ENCODE results near the gene CREB3L2.
A peak's percentile ranks its signal among the peaks of the same experiment; 100 is the strongest.
"Not testable (repeated sequence)": the region's sequence is repeated elsewhere in the genome, so short reads cannot be mapped to it uniquely, and the experiment has no call there.

CREB3L2 gene

GRCh38 chr7:138001529-138002095, at the start of gene CREB3L2:
Gene CREB3L2, minus strand, starts transcription at chr7:138002086. Its CDS starts 381 bp downstream, at chr7:138001705.
- Histone ChIP-seq H3K4me3 (ENCODE audit: low read depth, low read length) (peak within 1 kb of the TSS; percentile 95), H3K9ac (ENCODE audit: low read depth, low read length) (peak within 1 kb of the TSS; percentile 79), H3K36me3 (ENCODE audit: control insufficient read depth, insufficient read depth, low read length) (no peaks in the 10 kb centered on the region), H3K27me3 (ENCODE audit: control insufficient read depth, insufficient read depth, low read length) (no peaks in the 10 kb centered on the region), H3K9me3 (ENCODE audit: control insufficient read depth, insufficient read depth, low read length) (no peaks in the 10 kb centered on the region), H3K4me1 (ENCODE audit: control insufficient read depth, insufficient read depth, low read length) (peaks cover 16% of the 10 kb centered on the region)

DNA sequence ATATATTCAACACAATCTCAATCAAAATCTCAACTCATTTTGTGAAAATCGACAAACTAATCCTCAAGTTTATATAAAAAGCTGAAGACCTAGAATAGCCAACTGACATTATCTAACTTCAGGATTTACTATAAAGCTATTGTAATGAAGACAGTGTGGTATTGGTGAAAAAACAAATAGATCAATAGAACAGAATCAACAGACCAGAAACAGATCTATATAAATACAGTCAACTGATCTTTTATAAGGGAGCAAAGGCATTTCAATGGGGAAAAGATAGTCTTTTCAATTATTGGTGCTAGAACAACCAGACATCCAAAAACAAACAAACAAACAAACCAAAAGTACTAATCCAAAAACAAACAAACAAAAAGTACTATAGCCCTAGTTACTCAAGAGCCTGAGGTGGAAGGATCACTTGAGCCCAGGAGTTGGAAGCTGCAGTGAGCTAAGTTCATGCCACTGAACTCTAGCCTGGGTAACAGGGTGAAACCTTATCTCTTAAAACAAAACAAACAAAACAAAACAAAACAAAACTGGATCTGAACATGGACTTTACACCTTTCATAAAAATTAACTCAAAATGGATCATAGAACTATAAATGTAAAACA, 47.7 kb upstream of the CREB3L2 start:
- Histone ChIP-seq H3K9ac (ENCODE audit: low read depth, low read length) (no peak overlapping the region), H3K27me3 (ENCODE audit: control insufficient read depth, insufficient read depth, low read length) (no peaks in the 10 kb centered on the region), H3K9me3 (ENCODE audit: control insufficient read depth, insufficient read depth, low read length) (no peaks in the 10 kb centered on the region), H3K36me3 (ENCODE audit: control insufficient read depth, insufficient read depth, low read length) (no peaks in the 10 kb centered on the region), H3K4me1 (ENCODE audit: control insufficient read depth, insufficient read depth, low read length) (no peaks in the 10 kb centered on the region), H3K4me3 (ENCODE audit: low read depth, low read length) (no peak overlapping the region)

- Histone ChIP-seq H3K36me3 (ENCODE audit: control insufficient read depth, insufficient read depth, low read length) (no peaks in the 10 kb centered on the region), H3K9me3 (ENCODE audit: control insufficient read depth, insufficient read depth, low read length) (no peaks in the 10 kb centered on the region), H3K9ac (ENCODE audit: low read depth, low read length) (no peak overlapping the region), H3K4me1 (ENCODE audit: control insufficient read depth, insufficient read depth, low read length) (no peaks in the 10 kb centered on the region), H3K27me3 (ENCODE audit: control insufficient read depth, insufficient read depth, low read length) (no peaks in the 10 kb centered on the region), H3K4me3 (ENCODE audit: low read depth, low read length) (no peak overlapping the region)
These were observed 46.0 kb upstream of the CREB3L2 start for GRCh38 chr7:138047907-138048306.

GRCh38 chr7:138044897-138045296, 43.0 kb upstream of the CREB3L2 start:
- Histone ChIP-seq H3K4me1 (ENCODE audit: control insufficient read depth, insufficient read depth, low read length) (no peaks in the 10 kb centered on the region), H3K36me3 (ENCODE audit: control insufficient read depth, insufficient read depth, low read length) (no peaks in the 10 kb centered on the region), H3K9me3 (ENCODE audit: control insufficient read depth, insufficient read depth, low read length) (no peaks in the 10 kb centered on the region), H3K9ac (ENCODE audit: low read depth, low read length) (no peak overlapping the region), H3K27me3 (ENCODE audit: control insufficient read depth, insufficient read depth, low read length) (no peaks in the 10 kb centered on the region), H3K4me3 (ENCODE audit: low read depth, low read length) (no peak overlapping the region)

GRCh38 chr7:138040063-138040462, 38.2 kb upstream of the CREB3L2 start:
- not testable (repeated sequence) for H3K36me3 ChIP-seq (ENCODE audit: control insufficient read depth, insufficient read depth, low read length); H3K4me3 ChIP-seq (ENCODE audit: low read depth, low read length); H3K4me1 ChIP-seq (ENCODE audit: control insufficient read depth, insufficient read depth, low read length); H3K9me3 ChIP-seq (ENCODE audit: control insufficient read depth, insufficient read depth, low read length); H3K27me3 ChIP-seq (ENCODE audit: control insufficient read depth, insufficient read depth, low read length); H3K9ac ChIP-seq (ENCODE audit: low read depth, low read length)

DNA sequence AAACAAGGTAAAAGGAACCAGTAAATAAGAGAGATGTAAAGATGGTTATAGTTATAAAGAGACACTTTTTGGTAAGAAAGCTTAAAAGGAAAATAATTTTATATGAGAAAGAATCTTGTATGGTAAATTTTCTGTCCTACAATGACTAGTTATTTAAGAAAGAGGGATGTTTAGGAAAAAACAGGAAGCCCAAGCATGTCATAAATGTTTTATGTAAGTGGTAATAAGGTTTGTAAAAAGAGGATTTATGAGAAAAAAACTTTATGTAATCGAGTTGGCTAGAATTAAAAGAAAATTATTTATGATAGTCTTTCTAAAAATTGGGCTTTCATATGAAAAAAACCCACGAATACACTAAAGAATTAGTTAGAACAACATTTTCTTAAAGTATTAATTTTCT, 34.2 kb upstream of the CREB3L2 start:
- H3K9ac ChIP-seq (ENCODE audit: low read depth, low read length) = no peak overlapping the region
- no peaks in the 10 kb centered on the region for H3K27me3 ChIP-seq (ENCODE audit: control insufficient read depth, insufficient read depth, low read length)
- peaks cover 7% of the 10 kb centered on the region for H3K4me1 ChIP-seq (ENCODE audit: control insufficient read depth, insufficient read depth, low read length)
- no peaks in the 10 kb centered on the region for H3K36me3 ChIP-seq (ENCODE audit: control insufficient read depth, insufficient read depth, low read length)
- peaks cover 4% of the 10 kb centered on the region for H3K9me3 ChIP-seq (ENCODE audit: control insufficient read depth, insufficient read depth, low read length)
- H3K4me3 ChIP-seq (ENCODE audit: low read depth, low read length) = no peak overlapping the region

- Histone ChIP-seq H3K4me3 (ENCODE audit: low read depth, low read length) (no peak overlapping the region), H3K9ac (ENCODE audit: low read depth, low read length) (no peak overlapping the region), H3K36me3 (ENCODE audit: control insufficient read depth, insufficient read depth, low read length) (no peaks in the 10 kb centered on the region), H3K9me3 (ENCODE audit: control insufficient read depth, insufficient read depth, low read length) (peaks cover 4% of the 10 kb centered on the region), H3K4me1 (ENCODE audit: control insufficient read depth, insufficient read depth, low read length) (peaks cover 7% of the 10 kb centered on the region), H3K27me3 (ENCODE audit: control insufficient read depth, insufficient read depth, low read length) (no peaks in the 10 kb centered on the region)
These were observed 31.4 kb upstream of the CREB3L2 start for GRCh38 chr7:138033241-138033640.

- peaks cover 4% of the 10 kb centered on the region for H3K9me3 ChIP-seq (ENCODE audit: control insufficient read depth, insufficient read depth, low read length)
- H3K36me3 ChIP-seq (ENCODE audit: control insufficient read depth, insufficient read depth, low read length) = no peaks in the 10 kb centered on the region
- no peak overlapping the region for H3K4me3 ChIP-seq (ENCODE audit: low read depth, low read length)
- no peak overlapping the region for H3K9ac ChIP-seq (ENCODE audit: low read depth, low read length)
- H3K4me1 ChIP-seq (ENCODE audit: control insufficient read depth, insufficient read depth, low read length) = peaks cover 7% of the 10 kb centered on the region
- H3K27me3 ChIP-seq (ENCODE audit: control insufficient read depth, insufficient read depth, low read length) = no peaks in the 10 kb centered on the region
These were observed 30.9 kb upstream of the CREB3L2 start for GRCh38 chr7:138032770-138033169.

DNA sequence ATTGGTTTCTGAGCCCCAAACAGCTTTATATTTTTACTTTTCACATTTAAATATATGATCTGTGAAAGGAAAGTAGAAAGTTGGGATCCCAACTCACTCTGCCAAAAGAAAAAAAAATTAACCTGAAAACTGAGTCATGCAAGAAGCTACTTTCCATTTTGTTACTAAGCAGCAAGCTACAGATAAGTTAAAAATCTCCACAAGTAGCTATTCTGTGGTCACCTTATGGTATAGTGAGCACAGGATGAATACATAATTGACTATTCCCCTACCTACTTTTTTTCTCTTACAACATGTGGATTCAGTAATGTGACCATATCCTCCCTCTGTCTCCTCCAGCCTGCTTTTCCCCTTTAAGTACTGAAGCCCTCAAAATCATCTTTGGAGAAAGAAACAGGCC, 30.3 kb upstream of the CREB3L2 start:
- H3K27me3 ChIP-seq (ENCODE audit: control insufficient read depth, insufficient read depth, low read length) = no peaks in the 10 kb centered on the region
- H3K36me3 ChIP-seq (ENCODE audit: control insufficient read depth, insufficient read depth, low read length) = no peaks in the 10 kb centered on the region
- no peak overlapping the region for H3K9ac ChIP-seq (ENCODE audit: low read depth, low read length)
- peaks cover 7% of the 10 kb centered on the region for H3K4me1 ChIP-seq (ENCODE audit: control insufficient read depth, insufficient read depth, low read length)
- H3K4me3 ChIP-seq (ENCODE audit: low read depth, low read length) = no peak overlapping the region
- peaks cover 4% of the 10 kb centered on the region for H3K9me3 ChIP-seq (ENCODE audit: control insufficient read depth, insufficient read depth, low read length)

GRCh38 chr7:138030679-138031351, 28.9 kb upstream of the CREB3L2 start:
- no peak overlapping the region for H3K9ac ChIP-seq (ENCODE audit: low read depth, low read length)
- no peak overlapping the region for H3K4me3 ChIP-seq (ENCODE audit: low read depth, low read length)
- H3K9me3 ChIP-seq (ENCODE audit: control insufficient read depth, insufficient read depth, low read length) = peaks cover 3% of the 10 kb centered on the region
- no peaks in the 10 kb centered on the region for H3K27me3 ChIP-seq (ENCODE audit: control insufficient read depth, insufficient read depth, low read length)
- H3K36me3 ChIP-seq (ENCODE audit: control insufficient read depth, insufficient read depth, low read length) = no peaks in the 10 kb centered on the region
- peaks cover 15% of the 10 kb centered on the region for H3K4me1 ChIP-seq (ENCODE audit: control insufficient read depth, insufficient read depth, low read length)

GRCh38 chr7:138029941-138030340, 28.1 kb upstream of the CREB3L2 start:
- Histone ChIP-seq H3K4me1 (ENCODE audit: control insufficient read depth, insufficient read depth, low read length) (peaks cover 15% of the 10 kb centered on the region), H3K4me3 (ENCODE audit: low read depth, low read length) (no peak overlapping the region), H3K9ac (ENCODE audit: low read depth, low read length) (no peak overlapping the region), H3K36me3 (ENCODE audit: control insufficient read depth, insufficient read depth, low read length) (no peaks in the 10 kb centered on the region), H3K9me3 (ENCODE audit: control insufficient read depth, insufficient read depth, low read length) (peaks cover under 1% of the 10 kb centered on the region), H3K27me3 (ENCODE audit: control insufficient read depth, insufficient read depth, low read length) (no peaks in the 10 kb centered on the region)

DNA sequence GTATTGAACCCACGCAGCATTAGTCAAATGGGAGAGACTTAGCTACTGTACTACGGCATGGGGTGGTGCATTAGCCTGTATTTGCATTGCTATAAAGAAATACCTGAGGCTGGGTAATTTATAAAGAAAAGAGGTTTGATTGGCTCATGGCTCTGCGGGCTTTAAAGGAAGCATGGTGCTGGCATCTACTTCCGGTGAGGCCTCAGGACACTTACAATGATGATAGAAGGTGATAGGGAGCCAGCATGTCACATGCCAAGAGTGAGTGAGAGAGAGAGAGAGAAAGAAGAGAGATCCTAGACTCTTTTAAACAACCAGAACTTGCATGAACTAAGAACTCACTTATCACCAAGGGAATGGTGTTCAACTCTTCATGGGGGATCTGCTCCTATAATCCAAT, 27.2 kb upstream of the CREB3L2 start:
- no peak overlapping the region for H3K4me3 ChIP-seq (ENCODE audit: low read depth, low read length)
- H3K9ac ChIP-seq (ENCODE audit: low read depth, low read length) = no peak overlapping the region
- no peaks in the 10 kb centered on the region for H3K27me3 ChIP-seq (ENCODE audit: control insufficient read depth, insufficient read depth, low read length)
- peaks cover 7% of the 10 kb centered on the region for H3K9me3 ChIP-seq (ENCODE audit: control insufficient read depth, insufficient read depth, low read length)
- H3K4me1 ChIP-seq (ENCODE audit: control insufficient read depth, insufficient read depth, low read length) = peaks cover 15% of the 10 kb centered on the region
- H3K36me3 ChIP-seq (ENCODE audit: control insufficient read depth, insufficient read depth, low read length) = no peaks in the 10 kb centered on the region

Measured in iPS-15b (cell line).